GM21737 (cell line): ENCODE data around the gene CAMP.
"Not testable (repeated sequence)": the region's sequence is repeated elsewhere in the genome, so short reads cannot be mapped to it uniquely, and the experiment has no call there.

Experiments
- ATAC-seq: cut with Tn5 transposase; IDR thresholded peaks from one replicate; pipeline ENCODE4 v1.9.1; 2021; ENCODE audit warnings: mild to moderate bottlenecking, moderate library complexity; ENCODE audit not compliant: unreplicated experiment

Gene CAMP

GRCh38 chr3:48248095-48248850 is 25.0 kb downstream of the CAMP start:
- no peak for ATAC-seq

GRCh38 chr3:48256557-48256956 is 33.3 kb downstream of the CAMP start:
- no peak for ATAC-seq

- no peak for ATAC-seq
Measured at GRCh38 chr3:48258530-48258929, 35.2 kb downstream of the CAMP start.

GRCh38 chr3:48267782-48268181 is 44.5 kb downstream of the CAMP start:
- no peak for ATAC-seq

- ATAC-seq, result no peak
Measured at GRCh38 chr3:48268381-48268935, 45.2 kb downstream of the CAMP start.

GRCh38 chr3:48268936-48269561 is 45.8 kb downstream of the CAMP start:
- no peak for ATAC-seq

- no peak for ATAC-seq
Measured at GRCh38 chr3:48269592-48269991, 46.3 kb downstream of the CAMP start.

- ATAC-seq, result no peak
Measured at GRCh38 chr3:48270306-48270705, 47.0 kb downstream of the CAMP start.

- ATAC-seq, result not testable (repeated sequence)
Measured at GRCh38 chr3:48271223-48271622, 47.9 kb downstream of the CAMP start.

GRCh38 chr3:48271763-48272498 is 48.6 kb downstream of the CAMP start:
- ATAC-seq, result no peak

GRCh38 chr3:48273594-48274211 is 50.4 kb downstream of the CAMP start:
- ATAC-seq, result no peak

GRCh38 chr3:48274452-48274851 is 51.2 kb downstream of the CAMP start:
- ATAC-seq, result no peak
